ENCODE measurements around the gene ARHGAP6. TPM values are rescaled to one million over a fixed set of nuclear protein-coding genes. Genes with fewer than 3 reads are reported as not detected.

ARHGAP6 gene
- total and polyA plus RNA-seq, 2 donors (not counting 3 experiments of a cell fraction or from before 2014, with no cell fraction given), result 0.69 to 0.83 TPM

GRCh38 chrX:11267425-11267824 is 398.3 kb downstream of the ARHGAP6 start:
- BruUV-seq (replicated peaks), result no TSS peak
- H3K36me3 ChIP-seq (ENCODE audit: control insufficient read depth in 2 of 2, extremely low read depth in 1 of 2, insufficient read depth in 2 of 2, low read length in 2 of 2), result no peaks in the 10 kb centered on the region
- no peak for FAIRE-seq
- H3K79me2 ChIP-seq (ENCODE audit: control insufficient read depth, insufficient read depth, low read length), result no peaks in the 10 kb centered on the region
- no peaks in the 10 kb centered on the region for H3K4me1 ChIP-seq (ENCODE audit: control insufficient read depth, extremely low read depth, insufficient read depth, low read length)
- H3K4me2 ChIP-seq (ENCODE audit: insufficient read depth, low read length), result no peak overlapping the region
- DNase-seq (ENCODE audit: low read depth, low spot score), result no peak
- intact Hi-C loops (cut with micrococcal nuclease) (no loop called here), dilution Hi-C loops (cut with MboI; ENCODE audit: extremely low pct_ligation_motif_present, low sequenced_read_pairs) (no loop called here)
- ChIA-PET CTCF (no interaction called here), POLR2A (no interaction called here)
- TF ChIP-seq POLR2AphosphoS5 (IDR thresholded peaks at IDR 0.05; ENCODE audit: insufficient read depth, low read depth, low read length) (no peak), JUN (IDR thresholded peaks at IDR 0.05; ENCODE audit: borderline replicate concordance, insufficient read depth, insufficient read length, low read depth) (no peak), GATA2 (IDR thresholded peaks at IDR 0.05; ENCODE audit: insufficient read depth, insufficient read length, low read depth, low read length) (no peak), FOS (IDR thresholded peaks at IDR 0.05; ENCODE audit: borderline replicate concordance, insufficient read depth, low read length) (no peak), MAX (IDR thresholded peaks at IDR 0.05; ENCODE audit: insufficient read depth, insufficient read length) (no peak), CTCF (IDR thresholded peaks at IDR 0.05; ENCODE audit: extremely low read depth in 1 of 2, insufficient read depth in 1 of 2, low read depth in 1 of 2, low read length in 2 of 2) (no peak)
- H3K27ac ChIP-seq (ENCODE audit: insufficient read depth, low read depth, low read length), result no peak overlapping the region
- H2AFZ ChIP-seq (ENCODE audit: low read depth, low read length), result no peak overlapping the region
- H3K9ac ChIP-seq (replicated peaks; ENCODE audit: extremely low read depth, insufficient read depth, low read length), result no peak overlapping the region
- H3K9me1 ChIP-seq (replicated peaks; ENCODE audit: control insufficient read depth, extremely low read depth, insufficient read depth, low read length), result no peaks in the 10 kb centered on the region
- no peaks in the 10 kb centered on the region for H3K9me3 ChIP-seq (replicated peaks; ENCODE audit: control insufficient read depth, insufficient read depth, low read length)
- no peaks in the 10 kb centered on the region for H3K27me3 ChIP-seq (ENCODE audit: control insufficient read depth in 2 of 2, insufficient read depth in 2 of 2, low read length in 2 of 2)
- H4K20me1 ChIP-seq (replicated peaks; ENCODE audit: control insufficient read depth, extremely low read depth, insufficient read depth, low read length), result no peaks in the 10 kb centered on the region
- no peak overlapping the region for H3K4me3 ChIP-seq (replicated peaks in 1 of 3; ENCODE audit: insufficient read depth in 1 of 3, low read depth in 1 of 3, low read length in 3 of 3)
